Adrenal gland (tissue), 12 donors: ENCODE data around the gene NIPSNAP2. TPM values are rescaled to one million over a fixed set of nuclear protein-coding genes. Genes with fewer than 3 reads are reported as not detected.
"Not testable (repeated sequence)": the region's sequence is repeated elsewhere in the genome, so short reads cannot be mapped to it uniquely, and the experiment has no call there.

Experiments used
- DNase-seq, 7 donors: peaks; one replicate each; pipeline ENCODE4 v3.0.0-alpha.2; 2019 to 2020
- H3K27ac ChIP-seq, 5 donors: fragments of 200-600 bp; sonication (generic) in 4 of 5; 1 replicate in 3 of 5; 2 replicates in 2 of 5; pipeline versions ENCODE4 v1.5.1 to v1.8.0; 2016 to 2020; ENCODE audit warnings: mild to moderate bottlenecking in 1 of 5
- H3K27me3 ChIP-seq: fragments of 200-600 bp; 2 replicates; pipeline ENCODE4 v1.8.0; 2021
- H3K36me3 ChIP-seq, 2 donors: fragments of 200-600 bp; replicated peaks in 1 of 2; 1 replicate in 1 of 2; 2 replicates in 1 of 2; pipeline versions ENCODE4 v1.5.1 to v1.8.0; 2018 to 2022
- H3K4me1 ChIP-seq, 2 donors: fragments of 200-600 bp; replicated peaks in 1 of 2; 1 replicate in 1 of 2; 2 replicates in 1 of 2; pipeline versions ENCODE4 v1.5.1 to v1.8.0; 2018 to 2021
- H3K4me3 ChIP-seq, 4 donors: fragments of 200-600 bp; sonication (generic) in 3 of 4; one replicate each; pipeline ENCODE4 v1.5.1; 2016 to 2018
- H3K9me3 ChIP-seq, 3 donors: fragments of 200-600 bp; sonication (generic) in 1 of 3; replicated peaks in 1 of 3; 1 replicate in 2 of 3; 2 replicates in 1 of 3; pipeline versions ENCODE4 v1.5.1 to v1.8.0; 2016 to 2021
- CTCF ChIP-seq, 6 experiments: fragments of 450-650 bp in 4 of 6; fragments of 200-600 bp in 2 of 6; sonication (generic) in 1 of 6; IDR thresholded peaks; 1 replicate in 5 of 6; 2 replicates in 1 of 6; pipeline versions ENCODE4 v1.5.1 to v1.8.0; 2016 to 2021; ENCODE audit warnings: antibody characterized with exemption in 6 of 6, mild to moderate bottlenecking in 2 of 6, moderate library complexity in 1 of 6
- POLR2A ChIP-seq, 2 donors: fragments of 450-650 bp; IDR thresholded peaks; one replicate each; pipeline ENCODE4 v1.6.1; 2017; ENCODE audit warnings: antibody characterized with exemption in 2 of 2, mild to moderate bottlenecking in 2 of 2, moderate library complexity in 1 of 2
- WGBS, 4 donors: extraction: QIAGEN DNeasy Blood & Tissue Kit in 2 of 4; methylation state at CpG; one replicate each; pipeline versions ENCODE4 v1.1.5 to v1.1.7; 2013 to 2017; 5-methylcytosine and 5-hydroxymethylcytosine counted together
- intact Hi-C, 2 donors: fragments of 100-400 bp; cut with DNase I; formaldehyde crosslinking; loops; one replicate each; pipeline versions ENCODE4 v1.14.1 to v1.15.0; 2022 to 2023
- polyA plus RNA-seq, 3 donors: library from polyadenylated mRNA; stranded (reverse); fragments of 200-250 nt in 2 of 3; fragments of 350-450 nt in 1 of 3; fragmentation: Illumina TruSeq in 1 of 3; extraction: RNeasy Lipid Tissue Mini Kit (QIAGEN cat#74804) in 1 of 3; gene quantifications; one replicate each; pipeline ENCODE4 v1.2.3, GENCODE V29; 2013 to 2014
- total RNA-seq, 9 donors: library from RNA; depleted of rRNA in 4 of 9; stranded (reverse); fragments of >200 nt in 4 of 9; fragments of 120-200 nt in 1 of 9; fragmentation: NEBNext Ultra II Directional in 1 of 9; extraction: Animal tissue kit (Norgen Biotek cat#: 25700) in 1 of 9; gene quantifications; one replicate each; pipeline versions ENCODE4 v1.1.0 to v1.2.4, GENCODE V29; 2013 to 2023
- donor health status: healthy with polysubstance abuse.
- donor health status: Bipolar disorder and iron deficiency.
- donor health status: DM: yes; HTN: yes; CAD: no.
- donor health status: DM: no; HTN: no; CAD: no.
- donor health status: DM: no; HTN: no; CAD: no.
- donor health status: DM: yes; HTN: yes; CAD: no.

Gene NIPSNAP2
- total and polyA plus RNA-seq, 12 donors = 37.1 to 171 (median 102) TPM

GRCh38 chr7:55951637-55952351 lies 12.6 kb upstream of the NIPSNAP2 start, which contains the start of gene MRPS17:
TSS of gene MRPS17 (plus strand) at chr7:55951877. CDS start at chr7:55953196, 1,319 bp downstream.
- 0% methylated on average over 28 to 53 of the region's 53 CpGs for WGBS, 4 donors
- peak within 1 kb of the TSS in 4 of 5 donors; percentile 44 to 86 (median 66) for H3K27ac ChIP-seq
- H3K4me3 ChIP-seq = peak within 1 kb of the TSS in 3 of 4 donors; percentile 61 to 94 (median 72)
- DNase-seq = peak; percentile 88 to 96 (median 91)
- H3K27me3 ChIP-seq = no peaks in the 10 kb centered on the region
- peaks cover 0 to 7% of the 10 kb centered on the region in 2 donors for H3K4me1 ChIP-seq
- H3K36me3 ChIP-seq = peaks cover 0 to 11% of the 10 kb centered on the region in 2 donors
- intact Hi-C loops = no loop called here
- no peaks in the 10 kb centered on the region for H3K9me3 ChIP-seq
- TF ChIP-seq CTCF (IDR thresholded peaks at IDR 0.05) (peak in 1 of 6 experiments; percentile 26), POLR2A (IDR thresholded peaks at IDR 0.05) (peak; percentile 50 to 62)

GRCh38 chr7:55952352-55952671 lies 12.1 kb upstream of the NIPSNAP2 start:
- H3K9me3 ChIP-seq, intact Hi-C loops, H3K4me1 ChIP-seq, H3K27me3 ChIP-seq: not testable (repeated sequence)
- WGBS, 4 donors = 36 to 47% (median 42%) methylated on average over 13 to 19 of the region's 19 CpGs
- H3K36me3 ChIP-seq = peaks cover 0 to 11% of the 10 kb centered on the region in 2 donors
- peak overlapping the region in 3 of 4 donors; percentile 61 to 94 (median 72) for H3K4me3 ChIP-seq
- peak overlapping the region in 3 of 5 donors; percentile 62 to 86 (median 71) for H3K27ac ChIP-seq
- peak in 1 of 7 donors; percentile 30 for DNase-seq

GRCh38 chr7:55953707-55954475 lies 10.5 kb upstream of the NIPSNAP2 start:
- 83 to 96% (median 92%) methylated on average over 8 to 11 of the region's 11 CpGs for WGBS, 4 donors
- Histone ChIP-seq H3K4me3 (no peak overlapping the region), H3K27ac (no peak overlapping the region), H3K9me3 (no peaks in the 10 kb centered on the region), H3K4me1 (peaks cover 0 to 7% of the 10 kb centered on the region in 2 donors), H3K36me3 (peaks cover 0 to 11% of the 10 kb centered on the region in 2 donors), H3K27me3 (no peaks in the 10 kb centered on the region)
- DNase-seq = no peak
- intact Hi-C loops = no loop called here
- no peak for TF ChIP-seq CTCF (IDR thresholded peaks at IDR 0.05)
- no peak for TF ChIP-seq POLR2A (IDR thresholded peaks at IDR 0.05)

GRCh38 chr7:55957190-55957589 lies 7.2 kb upstream of the NIPSNAP2 start:
- WGBS, 4 donors = 77 to 94% (median 82%) methylated on average over 4 of the region's 4 CpGs
- no peak for TF ChIP-seq POLR2A (IDR thresholded peaks at IDR 0.05)
- TF ChIP-seq CTCF (IDR thresholded peaks at IDR 0.05) = no peak
- no peak overlapping the region for H3K4me3 ChIP-seq
- peaks cover 0 to 7% of the 10 kb centered on the region in 2 donors for H3K4me1 ChIP-seq
- no peaks in the 10 kb centered on the region for H3K9me3 ChIP-seq
- H3K27ac ChIP-seq = no peak overlapping the region
- no peaks in the 10 kb centered on the region for H3K27me3 ChIP-seq
- intact Hi-C loops = no loop called here
- DNase-seq = peak in 1 of 7 donors; percentile 35
- H3K36me3 ChIP-seq = peaks cover 0 to 11% of the 10 kb centered on the region in 2 donors
